NCI-H345 treated with DMSO at 0.1 percent for 48 hours (cell line): ENCODE data around the gene YY1.

Experiments
- DNase-seq: peaks from one replicate; lab custom pipeline; 2025; ENCODE audit not compliant: unreplicated experiment; lab: John Stamatoyannopoulos, UW

YY1 gene

DNA sequence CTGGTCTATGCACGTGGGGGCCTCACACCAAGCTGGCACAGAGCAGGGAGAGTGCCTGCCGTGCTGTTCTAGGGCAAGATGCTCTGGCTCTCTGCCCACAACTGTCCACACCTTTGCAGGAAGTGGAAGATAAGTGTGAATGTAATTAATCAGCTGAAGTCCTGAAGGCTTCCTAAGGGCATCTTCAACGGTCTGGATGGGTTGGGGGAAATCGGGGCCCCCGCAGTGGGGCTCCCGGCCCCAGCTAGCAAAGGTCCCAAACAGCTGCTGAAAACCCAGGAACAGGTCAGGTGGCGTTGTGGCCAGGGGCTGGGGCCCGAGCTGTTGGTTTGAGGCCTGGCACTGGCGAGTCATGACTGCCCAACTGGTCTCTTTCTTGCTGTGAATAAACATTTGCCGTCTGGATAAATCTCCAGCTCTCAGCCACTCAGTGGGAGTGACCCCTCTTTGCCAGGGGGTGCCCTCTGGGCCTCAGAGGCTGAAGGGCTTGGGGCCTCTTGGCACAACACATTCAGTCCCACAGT, 74.0 kb downstream of the YY1 start:
- peak; percentile 33 for DNase-seq

DNA sequence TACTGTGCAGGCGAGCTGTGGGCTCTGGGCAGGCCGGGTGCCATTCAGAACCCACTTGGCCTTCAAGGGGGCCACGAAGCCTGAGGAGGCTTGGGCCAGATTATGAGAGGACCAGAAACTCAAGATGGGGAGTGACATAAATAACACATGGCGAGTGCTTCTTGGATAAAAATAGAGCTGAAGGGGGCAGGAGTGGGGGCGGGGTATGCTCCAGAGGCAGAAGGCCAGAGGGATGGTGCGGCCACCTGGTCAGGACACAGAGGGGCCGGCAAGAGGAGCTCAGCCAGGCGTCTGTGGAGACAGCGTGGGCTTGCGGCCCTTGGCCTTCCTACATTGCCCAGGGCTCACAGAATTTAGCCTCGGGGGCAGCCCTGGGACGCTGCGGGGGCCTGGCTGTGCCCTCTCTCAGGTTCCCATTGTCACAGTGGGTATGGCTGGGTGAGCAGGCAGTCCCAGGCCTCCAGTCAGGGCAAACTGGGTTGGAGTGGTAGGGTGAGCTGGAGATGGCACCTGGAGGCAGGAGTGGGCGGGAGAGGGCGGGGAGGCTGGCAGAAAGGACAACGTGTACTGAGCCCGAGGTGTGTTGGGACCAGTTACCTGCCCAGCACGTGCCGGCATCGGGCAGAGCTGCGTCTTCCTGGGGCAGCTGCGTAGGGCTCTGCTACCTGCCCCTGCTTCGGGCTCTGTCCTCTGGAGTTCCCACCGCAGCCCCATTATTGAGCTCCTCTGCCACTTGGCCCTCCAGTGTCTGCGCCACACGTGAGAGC, 74.7 kb downstream of the YY1 start:
- DNase-seq = no peak

DNA sequence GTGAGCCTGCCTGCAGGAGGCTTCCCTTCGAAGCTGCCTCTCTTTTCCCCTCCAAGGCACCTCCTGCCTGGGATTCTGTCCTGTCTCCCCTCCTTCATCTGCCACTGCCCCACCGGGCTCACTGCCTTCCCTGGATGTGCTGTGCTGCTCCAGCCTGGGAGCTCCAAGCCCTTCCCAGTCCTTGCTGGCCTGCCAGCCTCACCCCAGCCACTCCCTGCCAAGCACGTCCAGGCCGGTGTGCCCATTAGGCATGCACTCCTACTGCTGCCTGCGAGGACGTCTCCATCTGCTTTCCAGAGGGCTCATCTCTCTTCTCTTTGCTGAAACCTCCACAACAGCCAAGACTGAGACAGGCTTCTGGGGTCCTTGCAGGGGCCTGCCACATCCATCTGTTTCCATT, 75.8 kb downstream of the YY1 start:
- no peak for DNase-seq

DNA sequence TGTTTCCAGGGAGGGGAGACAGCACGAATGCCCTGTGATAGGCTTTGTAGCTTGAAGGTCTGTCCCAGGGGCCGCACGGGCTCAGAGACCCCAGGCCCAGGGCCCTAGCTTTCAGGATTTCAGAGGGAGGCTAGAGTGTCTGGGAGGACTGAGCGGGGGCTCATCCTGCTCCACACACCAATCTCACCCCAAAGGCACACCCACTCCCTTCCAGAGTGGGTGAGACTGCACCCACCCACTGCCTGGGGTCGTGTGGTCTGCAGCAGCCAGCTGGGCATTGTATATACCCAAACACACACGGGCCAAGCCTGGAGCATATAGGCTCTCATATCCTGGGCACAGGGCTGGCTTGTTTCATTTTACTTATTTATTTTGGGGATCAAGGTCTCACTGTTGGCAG, 78.4 kb downstream of the YY1 start:
- no peak for DNase-seq

DNA sequence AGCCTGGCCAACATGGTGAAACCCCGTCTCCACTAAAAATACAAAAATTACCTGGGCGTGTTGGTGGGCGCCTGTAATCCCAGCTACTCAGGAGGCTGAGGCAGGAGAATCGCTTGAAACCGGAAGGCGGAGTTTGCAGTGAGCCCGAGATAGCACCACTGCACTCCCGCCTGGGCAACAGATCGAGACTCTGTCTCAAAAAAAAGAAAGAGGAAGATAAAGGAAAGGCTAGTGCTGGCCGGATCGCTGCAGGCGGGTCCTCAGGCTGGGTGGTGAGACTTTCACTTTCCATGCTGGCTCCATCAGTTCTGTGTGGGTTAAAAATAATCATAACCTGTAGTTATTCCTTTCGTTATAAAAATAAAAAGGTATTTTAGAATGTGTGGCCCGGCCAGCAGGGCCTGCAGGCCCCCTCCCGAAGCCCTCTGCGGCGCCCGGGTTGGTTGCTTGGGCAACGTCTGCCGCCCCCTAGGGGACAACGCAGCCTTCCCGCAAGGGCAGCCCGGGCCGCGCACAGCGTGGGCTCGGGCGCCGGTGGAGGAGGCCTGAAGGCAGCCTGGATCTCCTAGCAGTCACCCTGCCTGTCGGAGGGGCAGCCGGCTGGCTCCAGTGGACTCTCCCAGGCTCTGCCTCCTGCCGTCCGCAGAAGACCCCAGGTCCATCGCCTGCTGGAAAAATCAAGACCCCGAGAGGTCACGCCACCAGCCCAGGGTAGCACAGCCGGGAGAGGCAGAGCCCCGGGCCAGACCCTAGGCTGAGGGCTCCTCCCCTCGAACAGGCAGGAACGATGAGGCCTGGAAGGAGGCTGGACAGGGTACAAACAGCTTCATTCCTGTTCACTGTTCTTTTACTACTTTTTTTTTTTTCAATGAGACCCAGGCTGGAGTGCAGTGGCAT, 79.2 kb downstream of the YY1 start:
- no peak for DNase-seq

DNA sequence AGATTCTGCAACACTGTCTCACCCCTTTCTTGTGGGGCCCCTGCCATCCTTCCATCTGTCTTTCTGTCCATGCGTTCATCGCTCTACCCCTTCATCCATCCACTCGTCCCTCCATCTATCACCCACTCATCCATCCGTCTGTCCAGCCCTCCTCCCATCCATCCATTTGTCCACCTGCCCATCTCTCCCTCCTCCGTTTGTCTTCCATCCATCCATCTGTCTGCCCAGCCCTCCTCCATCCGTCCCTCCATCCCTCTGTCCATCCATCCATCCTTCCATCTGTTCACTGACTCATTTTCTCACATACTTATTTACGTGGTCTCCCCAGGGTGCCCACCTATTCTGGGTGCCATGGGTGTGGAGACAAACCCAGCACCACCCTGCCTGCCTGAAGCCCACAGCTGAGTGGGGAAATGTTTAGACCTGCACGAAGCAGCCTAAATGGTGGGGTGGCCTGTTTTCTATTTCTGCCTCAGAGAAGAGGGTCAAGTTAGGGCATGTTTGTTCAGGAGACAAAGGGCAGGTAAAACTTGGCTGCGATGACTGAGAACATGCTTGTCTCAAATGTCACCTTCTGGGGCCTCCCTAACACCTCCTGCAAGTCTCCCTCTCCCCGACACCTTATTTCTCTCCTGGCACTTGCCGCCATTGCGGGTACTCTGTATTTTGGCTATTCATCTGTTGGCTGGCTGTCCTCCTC, 81.4 kb downstream of the YY1 start:
- DNase-seq = no peak

DNA sequence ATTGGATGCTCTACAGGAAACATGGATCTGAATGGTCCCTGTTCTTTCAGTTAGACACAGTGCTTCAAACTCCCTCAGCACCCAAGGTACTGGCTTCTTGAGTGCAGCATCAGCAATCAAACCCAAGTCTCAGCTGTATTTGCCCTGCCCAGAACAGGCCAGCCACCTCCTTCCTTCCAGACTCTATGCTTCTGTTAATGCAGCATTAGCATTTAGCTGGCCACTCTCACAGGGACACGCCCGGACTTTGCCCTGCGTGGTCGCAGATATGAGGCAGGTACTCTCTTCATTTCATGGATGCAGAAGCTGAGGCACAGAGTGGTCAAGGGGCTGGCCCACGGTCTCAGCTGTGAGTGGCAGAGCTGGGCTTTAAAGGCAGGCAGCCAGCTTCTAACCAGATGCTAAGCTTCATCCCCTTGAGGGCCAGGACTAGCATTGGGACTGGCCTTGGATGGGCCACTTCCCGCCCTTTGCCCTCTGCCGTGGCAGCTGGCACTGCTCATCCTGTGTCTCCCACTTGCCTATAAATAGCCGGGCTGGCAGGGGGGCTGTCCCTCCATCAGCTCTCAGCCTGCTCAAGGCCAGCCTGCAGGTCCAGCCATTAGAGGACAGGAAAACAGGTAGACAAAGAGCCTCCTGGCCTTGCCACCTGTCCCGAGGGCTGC, 82.7 kb downstream of the YY1 start:
- DNase-seq = no peak

DNA sequence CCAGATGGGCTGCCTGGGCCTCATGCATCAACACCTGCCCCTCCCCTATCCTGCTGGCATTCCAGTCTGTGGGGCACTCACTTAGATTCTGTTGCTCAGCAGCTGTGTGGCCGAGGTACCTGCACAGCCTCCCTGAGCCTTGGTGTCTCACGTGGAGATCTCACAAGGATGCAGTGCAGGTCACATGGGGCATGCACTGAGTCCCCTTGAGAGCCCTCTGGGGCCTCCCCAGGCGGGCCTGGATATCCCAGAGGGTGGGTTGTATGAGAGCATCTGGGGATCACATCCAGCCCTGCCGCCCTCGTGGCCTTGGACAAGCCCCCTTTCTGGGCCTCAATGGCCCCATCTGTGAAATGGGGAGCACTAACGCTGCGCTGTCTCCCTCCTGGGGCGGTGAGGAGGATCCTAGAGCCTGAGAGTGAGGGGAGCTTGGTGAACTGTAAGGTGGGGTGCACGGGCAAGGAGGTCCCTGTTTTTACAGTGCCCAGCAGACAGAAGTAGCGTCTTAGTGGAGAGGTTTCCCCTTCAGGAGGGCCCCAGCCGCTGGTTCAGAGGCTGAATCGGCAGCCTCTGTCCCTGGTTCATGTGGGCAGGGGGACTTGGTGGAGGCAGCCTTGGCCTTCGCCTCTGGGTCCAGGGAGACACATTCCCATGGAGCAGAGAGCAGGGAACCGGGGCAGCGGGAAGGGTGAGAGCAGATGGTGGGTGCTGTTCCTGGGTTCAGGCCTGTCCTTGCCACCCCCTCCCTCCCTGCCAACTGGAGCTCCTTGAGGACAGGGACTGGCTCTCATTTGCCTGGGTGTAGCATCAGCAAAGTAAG, 83.4 kb downstream of the YY1 start:
- DNase-seq = no peak

DNA sequence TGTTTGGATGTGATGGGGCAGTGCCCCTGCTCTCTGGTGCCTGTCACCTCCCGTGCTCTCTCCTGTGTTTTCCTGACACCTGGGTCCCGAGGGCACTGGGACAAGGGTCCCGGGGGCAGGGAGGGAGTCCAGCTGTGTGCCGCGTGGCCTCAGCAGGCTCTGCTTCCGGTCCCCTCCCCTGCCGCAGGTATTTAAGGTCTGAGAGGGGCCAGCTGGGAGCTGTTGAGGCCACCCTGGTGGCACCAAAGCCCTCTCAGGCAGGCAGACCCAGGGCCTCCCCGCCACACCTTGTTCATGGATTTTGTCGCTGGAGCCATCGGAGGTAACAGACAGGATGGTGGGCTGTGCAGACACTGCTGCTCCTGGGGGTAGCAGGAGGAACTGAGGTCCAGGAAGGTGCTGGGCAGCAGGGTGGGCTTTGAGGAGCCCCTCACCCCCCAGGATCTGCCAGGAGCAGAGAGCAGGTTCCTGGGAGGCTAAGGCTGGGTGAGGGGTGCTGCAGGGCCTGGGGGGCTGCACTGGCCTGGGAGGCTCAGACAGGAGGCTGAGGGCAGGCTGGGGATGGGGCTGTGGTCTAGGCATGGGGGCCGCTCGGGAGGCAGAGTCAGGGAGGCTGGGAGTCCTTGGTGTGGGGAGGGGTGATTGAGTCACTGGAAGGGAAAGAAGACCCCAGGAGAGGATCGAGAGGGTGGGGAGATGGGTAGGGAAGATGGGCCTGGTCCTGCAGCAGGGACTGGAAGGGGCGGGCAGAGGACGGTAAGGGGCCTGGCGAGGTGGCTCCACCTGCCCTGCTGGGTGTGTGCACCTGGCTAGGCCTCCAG, 84.4 kb downstream of the YY1 start, which contains the start of gene SLC25A47:
TSS of gene SLC25A47 (plus strand) at position 219 of the 821 bp plus-strand sequence. CDS start at position 295, 76 bp downstream.
- no peak for DNase-seq

DNA sequence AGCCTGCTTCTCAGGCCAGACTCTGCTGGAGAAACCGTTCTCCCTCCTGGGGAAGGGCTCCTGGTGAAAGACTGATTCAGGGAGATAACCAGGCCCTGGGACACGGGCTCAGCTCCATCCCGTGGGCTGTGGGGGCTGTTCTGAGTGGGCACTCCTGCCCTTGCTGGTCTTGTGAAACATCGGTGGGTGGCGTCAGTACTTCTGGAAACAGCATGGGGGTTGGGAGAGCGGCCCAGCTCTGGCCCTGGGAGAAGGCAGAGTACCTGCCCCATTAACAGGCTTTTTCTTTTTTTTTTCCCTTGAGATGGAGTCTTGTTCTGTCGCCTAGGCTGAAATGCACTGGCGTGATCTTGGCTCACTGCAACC, 85.0 kb downstream of the YY1 start:
- DNase-seq = no peak

DNA sequence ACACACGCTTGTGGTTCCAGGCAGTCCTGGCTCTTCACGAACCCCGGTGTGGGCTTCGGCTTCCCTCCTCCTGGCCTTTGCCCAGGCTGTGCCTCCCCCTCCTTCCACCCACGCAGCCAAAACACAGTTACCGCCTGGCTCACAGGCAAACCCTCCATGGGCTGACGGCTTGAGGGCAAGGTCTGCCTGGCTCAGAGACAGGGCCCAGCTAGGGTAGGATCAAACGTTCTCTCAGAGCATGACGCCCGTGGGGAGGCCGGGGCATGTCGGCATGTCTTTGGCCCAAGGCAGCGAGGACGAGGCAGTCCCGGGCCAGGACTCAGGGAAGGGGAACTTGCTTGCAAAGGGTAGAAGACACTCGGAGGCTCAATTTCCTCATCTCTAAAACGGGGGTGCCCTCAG, 86.3 kb downstream of the YY1 start:
- no peak for DNase-seq

DNA sequence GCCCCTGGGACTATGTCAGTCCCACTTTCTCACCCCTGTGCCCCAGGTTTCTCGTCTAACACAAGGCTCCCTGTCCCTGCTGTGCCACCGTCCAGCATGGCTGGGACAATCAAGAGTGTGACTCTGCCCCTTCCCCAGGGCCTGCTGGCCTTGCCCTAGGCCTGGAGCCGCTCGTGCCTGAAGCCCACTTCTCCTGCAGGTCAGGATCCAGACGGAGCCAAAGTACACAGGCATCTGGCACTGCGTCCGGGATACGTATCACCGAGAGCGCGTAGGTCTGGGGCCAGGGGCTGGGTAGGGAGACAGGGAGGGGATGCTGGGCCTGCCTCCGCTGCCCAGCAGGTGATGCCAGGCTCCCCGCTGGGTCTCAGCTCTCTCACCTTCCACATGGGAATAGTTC, 87.0 kb downstream of the YY1 start:
- DNase-seq = no peak

DNA sequence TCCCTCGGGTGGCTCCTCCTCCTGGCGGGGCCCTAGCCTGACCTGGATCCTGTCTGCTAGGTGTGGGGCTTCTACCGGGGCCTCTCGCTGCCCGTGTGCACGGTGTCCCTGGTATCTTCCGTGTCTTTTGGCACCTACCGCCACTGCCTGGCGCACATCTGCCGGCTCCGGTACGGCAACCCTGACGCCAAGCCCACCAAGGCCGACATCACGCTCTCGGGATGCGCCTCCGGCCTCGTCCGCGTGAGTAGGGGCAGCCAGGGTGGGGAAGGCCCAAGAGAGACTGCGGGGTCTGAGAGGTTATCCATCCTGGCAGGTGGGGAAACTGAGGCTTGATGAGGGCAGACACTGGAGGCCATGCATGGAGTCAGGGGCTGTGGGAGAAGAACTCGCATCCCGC, 88.2 kb downstream of the YY1 start:
- no peak for DNase-seq

DNA sequence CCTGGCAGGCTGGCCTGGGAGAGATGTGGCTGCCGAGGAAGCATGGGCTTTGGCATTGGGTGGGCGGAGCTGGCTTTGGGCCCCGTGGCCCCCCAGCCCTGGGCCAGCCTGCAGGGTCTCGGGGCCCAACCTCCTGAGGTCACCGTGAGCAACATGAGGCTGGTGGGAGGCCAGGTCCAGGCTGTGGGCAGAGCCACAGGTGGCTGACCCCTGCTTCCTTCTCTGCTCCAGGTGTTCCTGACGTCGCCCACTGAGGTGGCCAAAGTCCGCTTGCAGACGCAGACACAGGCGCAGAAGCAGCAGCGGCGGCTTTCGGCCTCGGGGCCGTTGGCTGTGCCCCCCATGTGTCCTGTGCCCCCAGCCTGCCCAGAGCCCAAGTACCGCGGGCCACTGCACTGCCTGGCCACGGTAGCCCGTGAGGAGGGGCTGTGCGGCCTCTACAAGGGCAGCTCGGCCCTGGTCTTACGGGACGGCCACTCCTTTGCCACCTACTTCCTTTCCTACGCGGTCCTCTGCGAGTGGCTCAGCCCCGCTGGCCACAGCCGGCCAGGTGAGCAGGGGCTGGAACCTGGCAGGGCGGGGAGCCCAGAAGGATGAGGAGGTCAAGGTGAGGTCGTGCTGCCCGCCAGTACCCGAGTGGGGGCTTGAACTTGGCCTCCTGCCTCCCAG, 89.7 kb downstream of the YY1 start:
- no peak for DNase-seq

DNA sequence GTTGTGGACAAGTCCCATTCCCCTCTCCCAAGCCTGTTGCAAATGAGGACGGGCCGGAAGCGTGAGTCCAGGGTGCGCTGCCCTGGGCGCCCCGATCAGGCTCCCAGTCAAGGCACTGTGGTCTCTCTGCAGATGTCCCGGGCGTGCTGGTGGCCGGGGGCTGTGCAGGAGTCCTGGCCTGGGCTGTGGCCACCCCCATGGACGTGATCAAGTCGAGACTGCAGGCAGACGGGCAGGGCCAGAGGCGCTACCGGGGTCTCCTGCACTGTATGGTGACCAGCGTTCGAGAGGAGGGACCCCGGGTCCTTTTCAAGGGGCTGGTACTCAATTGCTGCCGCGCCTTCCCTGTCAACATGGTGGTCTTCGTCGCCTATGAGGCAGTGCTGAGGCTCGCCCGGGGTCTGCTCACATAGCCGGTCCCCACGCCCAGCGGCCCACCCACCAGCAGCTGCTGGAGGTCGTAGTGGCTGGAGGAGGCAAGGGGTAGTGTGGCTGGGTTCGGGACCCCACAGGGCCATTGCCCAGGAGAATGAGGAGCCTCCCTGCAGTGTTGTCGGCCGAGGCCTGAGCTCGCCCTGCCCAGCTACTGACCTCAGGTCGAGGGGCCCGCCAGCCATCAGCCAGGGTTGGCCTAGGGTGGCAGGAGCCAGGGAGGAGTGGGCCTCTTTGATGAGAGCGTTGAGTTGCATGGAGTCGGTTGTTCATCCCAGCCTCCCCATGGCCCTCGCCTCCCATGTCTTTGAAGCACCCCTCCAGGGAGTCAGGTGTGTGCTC, 90.5 kb downstream of the YY1 start:
- DNase-seq = no peak

DNA sequence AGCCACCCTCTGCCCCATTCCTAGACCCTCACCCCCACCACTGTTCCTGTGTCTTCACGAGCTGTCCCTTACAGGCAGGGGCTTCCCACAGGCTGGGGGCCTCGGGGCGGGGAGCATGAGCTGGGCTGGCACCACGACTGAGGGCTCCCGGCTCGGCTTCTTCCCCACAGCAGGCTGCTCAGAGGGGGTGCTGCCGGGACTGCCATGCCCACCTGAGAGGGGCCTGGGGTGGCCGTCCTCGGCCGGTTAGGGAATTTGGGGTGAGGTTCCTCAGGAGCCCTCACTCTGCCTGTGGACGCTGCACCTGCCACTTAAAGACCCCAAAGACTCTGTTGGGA, 91.0 kb downstream of the YY1 start:
- no peak for DNase-seq

DNA sequence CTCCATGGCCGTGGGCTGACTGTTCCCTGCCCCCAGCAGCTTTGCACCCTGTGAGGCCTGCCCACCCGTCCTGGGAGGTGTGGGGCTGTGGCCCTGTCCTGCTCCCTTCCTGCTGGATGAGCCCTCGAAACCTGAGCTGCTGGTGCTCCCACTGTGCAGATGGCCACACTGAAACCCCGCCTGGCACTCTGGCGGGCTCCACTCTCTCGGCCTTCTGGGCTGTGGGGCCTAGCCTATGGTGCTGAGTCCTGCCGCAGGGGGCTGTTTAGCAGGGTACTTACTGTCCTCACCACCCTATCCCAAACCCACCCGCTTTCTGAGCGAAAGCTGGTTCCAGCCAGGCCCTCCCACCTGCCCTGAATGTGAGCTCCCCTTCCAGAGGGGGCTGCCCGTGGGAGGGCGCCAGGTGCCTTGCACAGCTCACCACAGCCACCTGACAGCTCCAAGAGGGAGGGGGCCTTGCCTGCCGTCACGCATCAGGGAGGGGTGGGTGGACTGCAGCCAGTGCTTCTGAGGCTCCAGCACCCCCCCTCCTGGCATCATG, 91.5 kb downstream of the YY1 start:
- peak; percentile 49 for DNase-seq
